ENCODE measurements around the gene ATG5.
A peak's percentile ranks its signal among the peaks of the same experiment; 100 is the strongest.

Gene ATG5

DNA sequence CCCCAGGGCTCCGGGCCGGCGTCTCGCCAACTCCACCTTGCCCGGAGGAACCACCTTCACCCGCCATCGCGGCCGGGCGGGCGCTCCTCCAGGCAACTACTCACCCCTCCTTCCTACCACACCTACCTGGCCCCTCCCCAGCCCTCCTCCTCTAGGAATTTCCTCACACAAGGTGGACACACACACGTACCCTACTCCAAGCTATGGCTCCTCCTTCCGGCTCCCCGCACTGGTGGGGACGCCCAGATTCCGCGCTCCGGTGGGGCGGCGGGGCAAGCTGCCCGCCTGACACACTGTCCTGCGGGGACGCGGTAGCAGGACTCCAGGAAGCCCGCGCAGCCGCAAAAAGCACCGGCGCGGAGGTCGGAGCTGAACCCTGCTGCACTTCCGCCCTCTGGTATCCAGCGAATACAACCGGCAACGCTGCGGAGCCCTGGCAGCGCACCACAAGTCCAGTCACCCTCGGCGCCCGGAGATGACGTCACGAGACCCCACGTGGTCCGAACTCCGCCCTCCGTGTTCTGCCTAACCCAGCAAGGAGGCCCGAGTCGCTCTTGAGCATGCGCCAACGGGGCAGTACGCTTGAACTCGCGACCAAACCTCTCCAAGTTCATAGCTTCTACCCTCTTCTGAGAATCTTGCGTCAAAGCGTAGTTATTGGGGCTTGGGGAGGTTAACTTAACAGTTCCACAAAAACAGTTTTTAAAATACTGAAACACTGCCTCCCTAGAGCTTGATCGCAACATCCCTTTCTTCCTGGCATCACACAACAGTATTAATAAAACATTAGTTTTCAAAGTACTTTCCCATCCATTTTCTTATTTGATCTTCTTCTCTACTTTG is at the start of gene ATG5:
Gene ATG5, minus strand, starts transcription at position 425 of the 843 bp plus-strand sequence. CDS start 9,552 bp downstream, outside the sequence.
- peak; percentile 99 for DNase-seq

DNA sequence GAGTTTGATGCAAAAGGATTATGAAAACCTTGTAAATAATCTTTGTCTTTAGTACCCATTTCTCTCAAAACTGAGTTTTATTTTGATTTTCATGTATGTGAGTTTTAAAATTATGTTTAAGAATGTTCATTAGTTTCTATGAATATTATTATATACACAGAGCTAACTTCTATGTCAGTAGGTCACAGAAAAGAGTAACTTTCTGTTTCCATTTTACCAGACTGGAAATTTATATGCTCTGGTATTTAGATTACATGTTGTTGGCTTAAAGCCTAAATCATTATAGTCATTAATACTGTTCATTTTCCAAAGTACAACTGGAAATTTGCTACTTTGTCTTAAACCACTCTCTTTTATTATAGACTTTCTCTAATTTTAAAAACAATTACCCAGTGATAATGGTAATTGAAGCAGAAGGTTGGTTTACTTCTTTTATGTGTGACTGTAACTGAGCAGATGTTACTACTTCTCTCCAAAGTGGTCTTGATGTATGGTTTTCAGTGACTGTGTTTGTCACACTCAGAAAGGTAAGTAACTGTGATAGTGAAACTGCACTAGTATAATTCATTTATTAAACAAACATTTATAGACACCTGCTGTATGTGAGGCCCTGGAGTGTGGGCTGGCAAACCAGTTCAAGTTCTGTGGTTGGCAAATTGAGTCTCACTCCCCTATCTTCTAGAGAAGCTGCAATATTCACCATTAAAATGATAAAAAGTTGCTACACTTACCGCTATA is 48.1 kb upstream of the ATG5 start:
- DNase-seq, result no peak

DNA sequence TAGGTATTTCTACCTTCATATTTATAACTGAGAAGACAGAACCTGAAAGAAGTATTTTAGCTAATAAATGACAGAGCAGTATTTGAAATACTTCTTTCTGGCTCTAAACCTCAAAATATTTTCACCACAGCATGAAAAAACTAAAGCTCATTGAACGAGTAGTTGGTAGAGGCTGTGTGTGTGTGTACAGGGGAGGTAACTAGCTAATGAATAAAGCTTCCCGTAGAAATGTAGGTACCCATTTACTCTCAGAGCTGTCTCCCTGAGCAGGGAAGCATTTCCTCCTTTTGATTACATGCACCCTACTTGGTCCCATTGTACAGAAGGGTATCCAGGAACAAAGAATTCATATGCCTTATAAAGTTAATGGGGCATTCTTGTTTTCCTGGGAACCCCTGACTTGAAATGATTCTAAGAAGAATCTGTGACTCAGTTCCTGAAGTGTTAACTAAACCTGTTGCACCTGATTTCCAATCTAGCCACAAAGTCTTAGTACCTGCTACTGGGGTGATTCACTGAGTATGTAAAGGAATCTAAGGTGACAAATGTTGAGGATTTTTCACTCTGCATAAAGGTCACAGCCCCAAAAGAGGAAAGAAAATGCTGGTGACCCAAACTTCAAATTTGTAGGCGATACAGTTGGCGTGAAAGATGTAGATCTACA is 47.4 kb upstream of the ATG5 start:
- no peak for DNase-seq

DNA sequence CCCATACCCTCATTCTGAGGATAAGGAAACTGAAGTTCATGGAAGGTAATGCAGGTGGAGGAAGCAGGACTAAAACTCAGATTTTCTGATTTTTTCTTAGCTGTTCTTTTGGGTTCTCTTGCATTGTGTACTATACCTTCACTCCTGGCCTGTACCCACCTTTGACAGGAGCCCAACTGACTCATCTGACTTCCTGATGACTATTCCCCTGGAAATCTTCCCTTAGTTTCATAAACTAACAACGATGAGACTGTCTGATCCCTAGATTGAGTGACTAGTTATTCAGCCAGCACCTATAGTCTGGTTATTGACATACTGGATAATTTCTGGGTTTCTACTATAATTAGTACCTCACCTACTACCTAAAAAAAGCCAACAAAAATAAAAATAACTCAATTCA is 45.1 kb upstream of the ATG5 start:
- no peak for DNase-seq

DNA sequence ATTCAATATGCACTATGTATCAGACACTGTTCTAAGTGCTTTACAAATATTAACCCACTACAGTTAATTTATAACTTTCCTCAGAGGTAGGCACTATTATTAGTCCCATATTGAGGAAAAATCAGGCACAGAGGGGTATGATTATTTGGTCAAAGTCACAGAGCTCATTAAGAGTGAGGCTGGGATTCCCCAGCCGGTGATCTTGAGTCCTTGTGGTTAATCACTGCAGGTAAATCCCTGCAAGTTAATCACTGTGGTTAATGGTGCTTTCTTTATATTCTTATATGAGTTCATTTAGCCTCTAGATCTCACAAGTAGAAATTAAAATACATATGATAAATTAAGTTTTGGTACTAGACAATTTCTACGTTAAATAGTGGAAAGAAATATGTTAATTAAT is 44.2 kb upstream of the ATG5 start:
- DNase-seq, result no peak

DNA sequence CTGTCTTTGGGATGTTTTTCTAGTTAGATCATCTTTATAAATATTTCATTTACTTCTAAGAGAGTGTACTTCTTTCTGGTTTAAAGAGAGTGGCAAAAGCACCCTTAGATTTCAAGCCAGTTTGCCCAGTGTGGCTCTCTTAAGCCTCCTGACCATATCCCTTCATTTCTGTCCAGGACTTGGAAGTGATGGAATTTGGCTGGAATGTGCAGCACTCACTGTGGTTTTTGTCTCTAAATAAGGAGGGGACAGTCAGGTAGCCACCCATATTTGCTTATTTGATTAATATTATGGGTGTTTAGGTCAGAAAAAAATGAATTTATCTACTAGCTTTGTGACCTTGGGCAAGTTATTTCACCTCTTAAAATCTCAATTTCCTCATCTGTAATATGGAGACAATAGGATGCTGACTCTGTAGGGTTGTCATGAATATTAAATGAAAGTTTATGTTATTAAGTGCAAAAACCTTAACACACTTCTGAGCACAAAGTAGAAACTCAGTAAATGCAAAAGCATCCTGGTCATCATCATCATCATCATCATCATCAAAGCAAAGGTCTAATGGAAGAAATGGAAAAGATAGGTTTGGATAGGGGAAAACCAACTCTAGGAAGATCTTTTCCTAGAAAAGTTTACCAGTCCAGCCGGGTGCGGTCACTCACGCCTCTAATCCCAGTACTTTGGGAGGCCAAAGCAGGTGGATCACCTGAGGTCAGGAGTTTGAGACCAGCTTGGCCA is 38.0 kb upstream of the ATG5 start:
- DNase-seq, result no peak

DNA sequence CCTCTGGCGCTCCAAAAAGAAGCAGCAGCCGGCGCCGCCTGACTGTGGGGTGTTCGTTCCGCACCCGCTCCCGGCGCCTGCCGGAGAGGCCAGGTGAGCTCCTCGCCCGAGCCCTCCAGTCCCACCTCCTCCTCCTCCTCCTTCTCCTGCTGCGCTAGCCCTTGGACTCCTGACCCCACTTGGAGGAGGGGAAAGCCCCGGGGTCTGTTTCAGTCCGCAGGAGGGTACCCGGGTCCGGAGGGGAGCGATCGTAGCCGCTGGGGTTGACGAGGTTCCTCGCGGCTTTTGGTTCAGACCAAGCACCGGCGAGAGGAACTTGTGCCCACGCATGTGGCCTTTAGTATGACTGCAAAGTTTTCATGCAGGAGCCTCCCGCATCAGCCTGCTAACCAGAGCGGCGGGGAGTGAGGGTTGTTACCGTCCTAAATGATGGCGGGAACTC is 35.5 kb upstream of the ATG5 start:
- no peak for DNase-seq

DNA sequence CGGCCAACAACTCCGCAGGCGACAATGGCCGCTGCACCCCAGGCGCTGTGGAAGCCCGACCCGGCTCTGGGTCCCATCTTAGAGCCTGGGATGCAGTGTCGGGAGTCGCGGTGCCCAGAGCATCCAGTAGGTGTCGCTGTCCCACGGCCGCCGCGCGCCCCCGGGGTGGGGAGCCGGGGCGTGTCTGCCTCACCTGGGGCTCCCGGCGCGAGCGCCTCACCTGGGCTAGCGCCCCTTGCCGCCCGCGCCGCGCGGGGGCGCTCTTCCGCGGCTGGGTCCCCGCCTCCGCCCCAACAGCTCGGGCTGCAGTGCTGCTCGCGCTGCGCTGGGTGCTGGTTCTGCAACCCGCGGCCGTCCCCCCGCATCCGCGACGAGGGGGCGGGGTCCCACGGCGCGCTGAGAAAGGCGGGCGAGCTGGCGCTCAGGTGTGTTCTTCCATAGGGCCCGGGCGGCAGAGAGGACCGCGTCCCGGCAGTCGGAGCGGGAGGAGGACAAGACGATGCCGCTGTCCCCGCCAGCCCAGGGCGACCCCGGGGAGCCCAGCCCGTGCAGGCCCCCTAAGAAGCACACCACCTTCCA is 34.9 kb upstream of the ATG5 start, which contains the start of gene CRYBG1:
Gene CRYBG1, plus strand, starts transcription at position 308 of the 579 bp plus-strand sequence. Its CDS starts 192 bp downstream, at position 500.
- peak; percentile 54 for DNase-seq

DNA sequence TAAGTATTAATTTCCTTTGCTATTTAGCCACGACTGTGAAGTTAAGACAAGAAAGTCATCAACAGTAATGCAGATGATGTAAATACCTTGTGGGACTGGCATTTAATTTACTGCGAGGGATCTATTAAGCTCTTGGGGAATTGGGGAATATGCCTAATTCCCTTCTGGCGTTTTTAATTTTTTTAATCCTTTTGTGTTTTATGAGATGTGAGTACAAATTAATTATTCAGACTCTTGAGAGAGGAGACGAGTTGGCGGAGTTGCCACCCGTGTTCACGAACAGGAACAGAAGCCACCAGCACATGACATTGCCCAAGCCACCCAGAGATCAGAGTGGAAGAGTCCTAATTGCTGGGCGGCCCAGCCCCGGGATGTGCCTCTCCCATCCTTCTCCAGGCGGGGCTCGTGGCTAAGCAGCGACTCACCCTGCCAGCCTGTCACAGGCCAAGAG is 34.4 kb upstream of the ATG5 start:
- DNase-seq, result no peak

DNA sequence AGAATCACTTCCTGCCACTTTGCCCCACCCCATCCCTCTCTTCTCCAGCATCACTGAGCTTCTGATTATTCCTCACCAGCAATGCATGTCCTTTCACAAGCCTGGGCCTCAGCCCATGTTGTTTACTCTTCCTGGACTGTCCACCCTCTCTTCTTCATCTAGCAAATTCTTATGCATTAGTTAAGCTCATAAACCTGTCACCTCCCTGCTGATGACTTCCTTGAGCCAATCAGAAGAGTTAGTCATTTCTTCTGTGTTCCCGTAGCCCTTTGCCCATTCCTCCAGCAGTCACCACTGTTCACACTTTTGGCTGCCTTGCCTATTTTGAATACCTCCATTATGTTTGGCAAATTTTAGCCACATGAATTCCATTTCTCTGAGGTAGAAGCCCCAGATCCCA is 30.8 kb upstream of the ATG5 start:
- no peak for DNase-seq

DNA sequence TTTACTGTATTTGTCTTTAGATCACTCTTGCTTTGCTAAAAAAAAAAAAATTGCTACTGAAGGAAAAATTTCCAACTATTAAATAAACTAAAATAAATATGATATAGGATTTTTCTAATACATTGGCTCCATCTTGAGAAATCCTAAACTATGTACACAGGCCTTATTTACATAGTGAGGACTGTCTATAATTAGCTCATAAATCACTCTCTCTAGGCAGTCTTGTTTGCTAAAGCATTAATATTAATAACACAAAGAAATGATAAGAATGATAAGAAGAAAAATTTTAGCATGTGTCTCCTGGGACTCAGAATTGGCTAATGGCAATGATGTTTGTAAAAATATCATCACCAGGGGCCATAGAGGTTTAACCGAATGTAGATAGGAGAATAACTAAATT is 21.7 kb upstream of the ATG5 start:
- no peak for DNase-seq

DNA sequence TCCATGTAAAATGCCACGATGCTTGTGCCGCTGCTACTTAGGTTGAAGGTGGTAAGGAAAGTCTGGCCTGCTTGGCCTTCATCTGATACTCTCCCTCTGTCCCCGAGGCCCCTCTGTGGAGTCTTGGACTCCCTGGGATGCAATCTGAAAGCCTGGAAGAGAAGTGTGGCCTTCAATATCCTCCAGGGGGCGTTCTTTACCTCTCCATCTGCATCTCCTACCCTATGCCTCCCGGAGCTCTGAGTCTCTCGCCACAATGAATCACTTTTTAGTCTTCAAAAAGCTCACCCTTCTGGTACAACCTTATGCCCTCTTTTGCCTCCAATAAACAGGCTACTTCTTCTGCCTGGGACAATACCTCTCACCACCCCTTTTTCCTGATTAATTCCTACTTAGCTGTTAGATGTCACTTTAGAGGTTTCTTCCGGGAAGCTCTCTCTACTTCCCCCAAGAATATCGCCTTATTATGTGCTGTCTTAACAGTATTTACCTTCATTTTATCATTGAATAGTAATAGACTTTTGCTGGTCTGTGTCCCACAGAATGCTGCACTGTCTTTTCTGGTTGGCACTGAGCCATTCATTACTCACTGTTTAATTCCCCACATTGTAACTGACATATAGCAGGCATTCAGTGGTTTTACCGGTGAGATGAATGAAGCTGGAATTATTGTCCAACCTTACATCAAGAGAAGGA is 13.9 kb upstream of the ATG5 start:
- no peak for DNase-seq

DNA sequence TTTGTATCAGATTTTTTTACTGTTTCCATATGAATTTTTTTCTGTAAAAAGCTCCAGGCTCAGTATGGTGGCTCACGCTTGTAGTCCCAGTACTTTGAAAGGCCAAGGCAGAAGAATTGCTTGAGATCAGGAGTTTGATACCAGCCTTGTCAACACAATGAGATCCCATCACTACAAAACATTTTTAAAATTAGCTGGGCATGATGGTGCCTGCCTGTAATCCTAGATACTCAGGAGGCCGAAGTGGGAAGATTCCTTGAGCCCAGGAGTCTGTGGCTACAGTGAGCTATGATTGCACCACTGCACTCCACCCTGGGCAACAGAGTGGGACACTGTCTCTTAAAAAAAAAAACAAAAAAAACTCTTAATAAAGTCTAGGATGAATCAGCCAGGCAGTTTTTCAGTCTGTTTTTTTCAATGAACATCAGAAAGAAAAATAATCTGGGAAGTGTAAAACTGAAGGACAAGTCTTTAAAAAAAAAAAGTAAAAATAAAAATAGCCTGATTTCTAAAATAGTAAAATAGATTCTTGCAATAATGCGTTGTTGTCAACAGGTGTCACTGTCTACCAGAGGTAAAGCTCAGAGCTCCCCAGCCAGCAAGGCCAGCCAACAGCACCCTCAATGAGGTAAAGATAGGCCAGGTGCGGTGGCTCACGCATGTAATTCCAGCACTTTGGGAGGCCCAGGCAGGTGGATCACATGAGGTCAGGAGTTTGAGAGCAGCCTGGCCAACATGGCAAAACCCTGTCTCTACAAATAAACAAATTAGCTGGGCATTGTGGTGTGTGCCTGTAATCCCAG is 9.3 kb upstream of the ATG5 start:
- DNase-seq, result peak; percentile 35

DNA sequence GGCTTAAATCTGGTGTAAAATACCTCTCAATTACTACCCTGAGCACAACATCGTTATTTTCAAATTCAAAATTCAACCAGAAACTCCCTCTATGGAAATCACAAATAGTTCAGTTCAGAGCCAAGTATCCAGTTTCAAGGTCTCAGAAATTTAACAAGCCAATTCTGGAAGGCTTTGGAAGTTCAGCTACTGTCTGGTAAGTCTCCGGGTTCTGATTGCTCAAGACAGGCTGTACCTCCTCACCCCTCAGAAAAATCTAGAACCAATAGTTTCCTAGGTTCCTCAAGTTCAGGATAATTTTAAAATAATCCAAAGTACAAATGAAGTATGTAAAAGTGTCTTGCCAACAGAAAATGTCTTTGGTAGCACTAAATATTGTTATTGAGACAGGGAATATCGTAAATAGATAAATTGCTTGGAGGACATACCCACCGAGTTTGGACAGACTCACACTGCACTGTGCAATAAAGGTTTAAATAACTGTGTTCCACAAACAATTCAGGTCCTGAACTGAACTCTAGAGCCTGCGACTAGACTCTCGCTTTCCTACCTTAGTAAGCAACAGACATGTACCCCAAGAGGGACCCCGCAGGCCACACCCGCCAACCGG is 729 bp downstream of the ATG5 start:
- DNase-seq, result no peak

DNA sequence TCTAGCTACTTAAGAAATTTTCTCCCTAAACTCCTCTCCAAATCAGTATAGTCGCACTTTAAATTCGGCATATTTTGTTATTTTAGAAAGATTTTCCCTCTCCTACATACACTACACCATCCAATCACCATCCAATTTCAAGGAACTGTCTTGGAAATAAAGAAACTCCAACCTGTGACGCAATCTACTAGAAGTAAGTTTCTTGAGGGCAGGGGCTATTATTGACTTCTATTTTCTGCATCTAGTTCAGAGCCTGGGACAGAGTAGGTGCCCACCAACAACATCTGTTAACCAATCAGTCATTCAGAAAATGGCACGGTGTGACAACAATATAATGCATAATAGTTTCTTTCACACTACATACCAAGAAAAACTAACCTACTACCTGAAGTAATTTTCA is 3.6 kb downstream of the ATG5 start:
- DNase-seq, result no peak

DNA sequence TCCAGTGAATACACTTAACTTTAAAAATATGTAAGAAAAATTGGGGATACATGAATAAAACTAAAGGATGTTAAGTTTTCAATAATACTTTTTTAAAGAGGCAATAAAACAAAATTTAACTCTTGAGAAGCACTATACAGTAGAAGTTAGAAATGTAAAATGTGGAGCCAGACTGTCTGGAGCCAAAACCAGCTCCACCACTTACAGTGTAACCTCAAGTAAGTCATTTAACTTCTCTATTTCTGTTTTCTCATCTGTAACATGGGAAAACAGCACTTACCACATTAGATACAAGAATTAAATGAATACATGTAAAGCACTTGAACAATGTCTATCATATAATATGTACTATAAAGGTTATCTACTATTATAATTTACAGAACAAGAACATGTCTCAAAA is 6.7 kb downstream of the ATG5 start:
- no peak for DNase-seq

DNA sequence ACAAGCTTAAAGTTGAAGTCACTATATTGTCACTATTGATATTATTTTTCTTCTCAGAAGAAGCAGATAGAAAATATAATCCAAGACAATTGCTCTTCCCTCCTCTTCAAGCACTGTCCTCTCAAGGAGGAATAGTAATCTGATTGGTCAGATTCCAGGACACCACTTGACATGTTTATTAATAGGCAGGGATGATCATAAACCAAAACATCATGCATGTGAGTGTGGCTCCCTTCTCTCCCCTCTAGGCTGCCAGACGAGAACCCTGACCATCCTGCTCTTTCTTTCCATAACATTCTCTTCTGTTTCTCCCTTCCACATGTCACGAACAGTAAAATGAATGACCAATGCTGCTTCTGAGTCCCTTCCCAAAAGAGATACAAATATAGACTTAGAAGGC is 7.5 kb downstream of the ATG5 start:
- no peak for DNase-seq

DNA sequence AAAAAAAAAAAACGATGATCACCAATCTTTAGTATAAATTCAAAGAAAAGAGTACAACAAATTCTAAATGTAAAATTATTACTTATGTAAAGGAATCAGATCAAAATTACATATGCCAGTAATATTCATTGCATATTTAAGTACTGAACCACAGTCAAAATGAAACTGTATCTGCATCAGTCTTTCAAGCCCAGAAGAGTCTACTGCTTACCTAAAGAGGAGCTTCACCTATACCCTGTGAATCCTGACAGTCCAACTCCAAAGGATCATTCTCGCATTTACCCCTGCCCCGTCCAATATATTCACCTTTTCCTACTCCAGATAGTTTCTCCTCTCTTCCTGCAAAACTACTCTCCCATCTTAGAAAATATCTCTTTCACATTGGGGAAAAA is 9.2 kb downstream of the ATG5 start:
- no peak for DNase-seq

DNA sequence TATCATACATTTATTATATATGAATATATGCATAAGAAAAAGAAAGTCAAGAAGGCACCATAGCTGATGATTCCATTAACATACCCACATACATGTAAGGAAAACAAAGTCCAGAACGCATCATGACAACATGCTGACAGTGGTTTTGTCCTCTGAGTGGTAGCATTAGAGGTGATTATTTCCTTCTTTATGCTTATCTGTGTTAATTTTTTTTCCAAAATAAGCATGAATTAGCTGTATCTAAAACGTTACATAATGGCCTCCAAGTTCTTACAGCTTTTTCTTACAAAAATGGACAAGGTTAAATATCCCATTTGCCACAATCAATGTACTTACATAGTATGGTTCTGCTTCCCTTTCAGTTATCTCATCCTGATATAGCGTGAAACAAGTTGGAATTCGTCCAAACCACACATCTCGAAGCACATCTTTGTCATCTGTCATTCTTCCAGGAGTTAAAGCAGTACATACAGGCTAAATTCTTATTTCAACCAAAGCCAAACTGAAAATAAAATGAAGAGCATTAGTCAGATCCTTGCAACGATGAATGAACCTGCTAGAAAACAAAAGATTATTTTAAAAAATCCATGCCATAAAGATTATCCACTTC is 9.7 kb downstream of the ATG5 start:
- no peak for DNase-seq

Measured in right hindlimb (tissue), 1 donor.